GM19324 (cell line): ENCODE results near the gene HERC5.
A peak's percentile ranks its signal among the peaks of the same experiment; 100 is the strongest.
"Not testable (repeated sequence)": the region's sequence is repeated elsewhere in the genome, so short reads cannot be mapped to it uniquely, and the experiment has no call there.

Source experiments
- ATAC-seq: cut with Tn5 transposase; IDR thresholded peaks from one replicate; pipeline ENCODE4 v1.9.1; 2021; ENCODE audit warnings: mild to moderate bottlenecking, moderate library complexity; ENCODE audit not compliant: unreplicated experiment, low FRiP score

HERC5 gene

DNA sequence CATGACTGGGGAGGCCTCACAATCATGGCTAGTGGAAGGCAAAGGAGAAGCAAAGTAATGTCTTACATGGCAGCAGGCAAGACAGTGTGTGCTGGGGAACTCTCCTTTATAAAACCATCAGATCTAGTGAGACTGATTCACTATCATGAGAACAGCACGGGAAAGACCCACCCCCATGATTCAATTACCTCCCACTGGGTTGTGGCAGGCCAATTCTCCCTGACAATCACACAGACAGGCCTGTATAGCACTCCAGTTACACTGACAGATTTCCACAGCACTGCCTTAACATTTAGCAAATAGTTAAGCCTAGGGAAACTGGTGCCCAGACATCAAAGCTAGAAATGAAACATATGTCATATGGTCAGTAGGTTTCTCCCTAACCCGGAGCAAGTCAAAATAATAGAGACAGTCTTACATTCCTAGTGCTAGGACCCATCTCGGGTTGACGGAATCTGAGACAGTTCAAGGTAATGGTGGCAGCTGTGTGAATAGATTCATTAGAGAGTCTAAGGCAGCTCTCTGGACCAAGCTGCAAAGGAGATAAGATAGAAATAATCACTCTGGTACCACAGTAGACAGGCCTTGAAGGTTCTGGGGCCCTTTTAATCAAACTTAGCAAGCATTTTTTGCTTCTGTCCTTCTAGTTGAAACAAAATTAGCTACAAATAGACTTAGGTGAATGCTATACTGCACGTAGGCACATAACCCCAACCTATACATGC lies 9.4 kb upstream of the HERC5 start:
- ATAC-seq = no peak

DNA sequence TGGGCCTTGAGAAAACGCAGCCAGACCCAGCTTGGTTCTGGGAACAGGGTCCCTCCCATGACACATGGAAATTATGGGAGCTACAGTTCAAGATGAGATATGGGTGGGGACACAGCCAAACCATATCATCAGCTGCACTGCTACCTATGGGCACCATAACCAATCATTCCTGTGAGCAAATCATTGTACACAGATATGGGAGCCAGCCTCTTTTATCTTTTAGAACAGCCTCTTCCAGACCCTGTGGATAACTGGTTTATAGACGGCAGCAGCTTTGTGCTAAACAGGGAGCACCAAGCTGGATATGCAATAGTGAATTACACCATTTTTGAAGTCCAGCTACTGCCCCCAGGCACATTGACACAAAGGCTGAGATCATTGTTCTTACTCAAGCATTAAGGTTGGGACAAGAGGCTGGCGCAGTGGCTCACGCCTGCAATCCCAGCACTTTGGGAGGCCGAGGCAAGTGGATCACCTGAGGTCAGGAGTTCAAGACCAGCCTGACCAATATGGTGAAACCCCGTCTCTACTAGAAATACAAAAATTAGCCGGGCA lies 8.6 kb upstream of the HERC5 start:
- not testable (repeated sequence) for ATAC-seq

DNA sequence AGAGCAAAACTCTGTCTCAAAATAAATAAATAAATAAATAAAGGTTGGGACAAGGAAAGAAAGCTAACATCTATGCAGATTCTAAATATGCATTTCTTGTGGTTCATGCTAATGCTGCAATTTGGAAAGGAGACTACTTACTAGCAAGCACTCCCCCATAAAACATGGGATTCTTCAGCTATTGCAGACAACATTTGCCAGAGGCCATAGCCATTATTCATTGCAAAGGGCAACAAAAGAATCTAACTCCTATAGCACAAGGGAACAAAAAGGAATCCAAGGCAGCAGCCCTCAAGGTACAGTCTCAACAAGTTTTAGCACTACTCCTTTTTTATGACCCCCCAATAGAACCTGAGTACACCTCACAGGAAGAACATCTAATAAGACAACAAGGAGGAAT lies 8.0 kb upstream of the HERC5 start:
- no peak for ATAC-seq

DNA sequence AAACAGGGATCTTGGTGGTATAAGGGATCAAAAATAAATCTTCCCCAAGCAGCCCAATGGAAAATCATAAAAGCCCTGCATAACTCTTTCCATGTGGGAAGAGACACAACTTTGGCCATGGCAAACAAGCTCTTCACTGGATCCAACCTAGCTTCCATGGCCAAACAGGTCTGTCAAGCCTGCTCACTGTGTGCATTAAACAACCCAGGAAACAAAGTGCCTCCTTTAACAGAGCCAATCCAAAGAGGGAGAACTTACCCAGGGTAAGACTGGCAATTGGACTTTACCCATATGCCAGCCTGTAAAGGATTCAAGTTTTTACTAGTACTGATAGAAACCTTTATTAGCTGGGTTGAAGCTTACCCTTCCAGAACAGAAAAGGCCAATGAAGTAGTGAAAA lies 7.6 kb upstream of the HERC5 start:
- no peak for ATAC-seq

DNA sequence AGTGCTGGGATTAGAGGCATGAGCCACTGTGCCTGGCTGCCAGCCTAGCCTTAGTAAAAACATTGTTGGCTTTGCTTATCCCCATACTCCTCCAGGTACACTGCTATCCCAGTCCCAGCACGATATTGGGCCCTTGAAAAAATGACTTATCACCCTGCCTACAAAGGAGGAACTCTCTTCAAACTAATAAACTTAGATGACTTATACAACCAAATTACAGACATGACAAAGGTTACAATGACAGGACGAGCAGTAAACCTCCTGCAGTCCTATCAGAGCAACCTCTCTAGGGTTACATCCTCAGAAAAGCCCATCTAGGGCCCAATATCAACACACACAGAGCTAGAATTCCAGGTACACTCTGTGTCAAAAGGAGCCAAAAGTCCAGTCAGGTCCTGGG lies 5.7 kb upstream of the HERC5 start:
- ATAC-seq = no peak

DNA sequence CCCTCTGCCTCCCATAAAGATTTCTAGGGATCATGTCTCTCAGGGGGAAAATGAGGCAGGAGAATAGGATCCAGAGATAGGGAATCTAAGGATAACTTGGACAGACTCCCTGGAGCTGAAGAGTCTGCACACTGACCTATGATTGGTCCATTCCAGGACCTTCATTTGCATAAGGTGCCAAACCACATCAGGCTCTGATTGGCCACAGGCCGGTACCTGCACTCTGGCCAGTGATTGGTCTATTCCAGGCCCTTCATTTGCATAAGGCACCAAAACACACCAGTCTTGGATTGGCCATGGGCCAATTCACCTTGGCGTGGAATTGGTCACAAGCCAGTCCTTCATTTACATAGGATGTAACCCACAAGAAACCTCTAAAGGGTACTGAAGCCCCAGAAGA lies 4.0 kb upstream of the HERC5 start:
- no peak for ATAC-seq

DNA sequence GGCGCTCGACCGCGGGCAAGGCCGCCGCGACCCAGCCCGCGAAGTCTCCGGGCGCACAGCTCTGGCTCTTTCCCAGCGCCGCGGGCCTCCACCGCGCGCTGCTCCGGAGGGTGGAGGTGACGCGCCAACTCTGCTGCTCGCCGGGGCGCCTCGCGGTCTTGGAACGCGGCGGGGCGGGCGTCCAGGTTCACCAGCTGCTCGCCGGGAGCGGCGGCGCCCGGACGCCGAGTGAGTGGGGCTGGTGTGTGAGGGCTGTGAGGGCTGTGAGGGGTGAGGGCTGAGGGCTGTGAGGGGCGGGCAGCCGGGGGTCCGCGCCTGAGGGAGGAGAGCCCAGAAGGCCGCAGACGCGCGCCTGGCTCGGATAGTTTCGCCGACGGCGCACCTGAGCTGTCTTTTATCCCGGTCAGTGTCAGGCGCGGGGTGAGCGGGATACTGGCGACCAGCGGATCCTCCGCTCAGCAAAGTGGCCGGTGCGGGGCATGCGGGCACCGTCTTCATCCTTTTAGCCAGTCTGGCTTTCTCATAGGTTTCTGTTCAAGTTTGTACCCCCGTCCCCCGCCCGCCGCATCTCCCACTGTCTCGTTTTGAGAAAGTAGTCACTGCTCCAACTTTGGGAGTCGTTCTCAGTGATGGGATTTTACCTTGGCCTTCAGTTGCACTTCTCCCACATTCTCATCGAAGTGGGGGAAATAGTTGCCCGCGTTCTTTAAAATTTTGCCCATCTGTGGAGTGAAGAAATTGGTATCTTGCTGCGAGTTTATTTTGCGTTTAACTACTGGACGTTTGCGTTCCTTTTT lies 586 bp downstream of the HERC5 start:
- ATAC-seq = peak; percentile 53

DNA sequence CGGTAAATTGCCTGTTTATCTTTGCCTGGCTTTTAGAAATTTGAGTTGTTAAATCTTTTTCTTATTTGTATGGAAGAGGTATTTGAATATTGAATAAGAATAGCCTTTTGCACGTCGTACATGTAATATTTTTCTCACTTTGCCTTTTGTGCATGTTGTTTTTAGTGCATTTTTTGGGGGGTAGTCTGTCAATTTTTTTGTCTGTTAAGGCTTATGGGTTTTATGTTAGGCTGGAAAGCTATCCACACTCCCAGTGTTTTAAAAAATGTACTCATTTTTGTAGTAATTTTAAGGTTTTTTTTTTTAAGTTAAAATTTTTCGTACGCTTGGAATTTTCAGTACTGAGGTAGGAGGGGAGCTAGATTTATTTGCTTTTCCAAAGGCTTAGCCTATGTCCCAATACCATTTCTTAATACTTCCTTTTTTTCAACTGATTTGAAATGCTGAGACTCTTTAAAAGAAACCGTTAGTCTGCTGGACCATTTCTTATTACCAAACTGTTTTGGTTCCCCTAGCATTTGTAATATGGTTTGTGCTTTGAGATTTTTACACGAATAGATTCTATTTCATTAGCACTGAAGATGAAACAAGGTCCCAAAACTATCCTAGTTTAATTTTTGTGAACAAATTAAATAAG lies 1.3 kb downstream of the HERC5 start:
- no peak for ATAC-seq

DNA sequence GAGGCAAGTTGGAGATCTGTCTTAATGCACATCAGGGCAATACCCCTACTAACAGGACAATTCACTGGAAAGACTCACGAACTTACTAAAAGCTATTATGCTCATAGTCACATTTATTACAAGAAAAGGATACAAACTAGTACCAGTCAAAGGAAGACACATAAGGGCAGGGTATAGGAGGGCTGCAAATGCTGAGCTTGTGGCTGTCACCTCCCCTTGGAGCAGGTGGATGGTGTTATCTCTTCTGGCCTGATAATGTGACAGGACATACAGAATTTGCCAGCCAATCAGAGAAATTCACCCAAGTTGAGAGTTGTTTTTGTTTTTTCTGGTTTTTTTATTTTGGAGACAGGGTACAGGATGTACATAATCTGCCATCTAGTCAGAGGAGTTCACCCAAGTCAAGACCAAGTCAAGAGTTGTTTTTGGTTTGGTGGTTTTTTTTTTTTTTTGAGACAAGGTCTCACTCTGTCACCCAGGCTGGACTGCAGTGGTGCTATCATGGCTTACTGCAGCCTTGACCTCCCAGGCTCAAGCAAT lies 8.8 kb downstream of the HERC5 start:
- no peak for ATAC-seq

DNA sequence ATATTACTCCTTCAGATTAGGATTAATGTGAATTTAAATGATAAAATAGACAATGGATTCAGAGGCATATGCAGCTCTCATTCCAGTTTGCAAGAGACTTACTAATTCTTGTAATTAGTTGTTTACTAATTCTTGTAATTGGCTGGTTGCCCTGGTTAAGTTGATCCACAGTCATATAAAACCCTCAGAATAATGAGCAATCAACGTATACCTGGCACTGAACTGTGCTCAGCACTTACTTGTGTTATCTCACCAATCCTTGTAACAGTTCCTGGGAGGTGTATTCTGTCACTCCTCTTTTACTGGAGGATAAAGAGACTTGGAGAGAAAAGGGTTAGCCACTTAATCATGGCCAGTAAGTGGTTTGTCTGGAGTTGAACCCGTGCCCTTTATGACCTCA lies 10.5 kb downstream of the HERC5 start:
- ATAC-seq = no peak

DNA sequence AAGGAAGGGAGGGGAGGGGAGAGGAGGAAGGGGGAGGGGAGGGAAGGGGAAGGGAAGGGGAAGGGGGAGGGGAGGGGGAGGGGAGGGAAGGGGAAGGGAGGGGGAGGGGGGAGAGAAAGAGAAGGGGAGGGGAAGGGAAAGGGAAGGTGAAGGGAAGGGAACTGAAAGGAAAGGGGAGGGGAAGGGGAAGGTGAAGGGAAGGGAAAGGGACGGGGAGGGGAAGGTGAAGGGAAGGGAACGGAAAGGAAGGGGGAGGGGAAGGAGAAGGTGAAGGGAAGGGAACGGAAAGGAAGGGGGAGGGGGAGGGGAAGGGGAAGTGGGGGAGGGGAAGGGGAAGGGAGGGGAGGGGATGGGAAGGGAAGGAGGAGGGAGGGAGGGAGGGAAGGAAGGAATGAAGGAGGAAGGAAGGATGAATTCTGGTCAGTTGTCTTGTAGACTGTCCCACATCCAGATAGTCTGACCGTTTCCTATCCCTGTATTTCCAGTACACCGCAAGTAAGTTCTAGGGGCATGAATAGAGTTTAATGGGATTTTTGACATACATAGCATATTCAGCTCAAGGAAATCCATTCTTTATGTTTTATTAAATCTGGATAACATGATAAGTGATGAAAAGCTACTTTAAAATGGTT lies 20.4 kb downstream of the HERC5 start:
- no peak for ATAC-seq

DNA sequence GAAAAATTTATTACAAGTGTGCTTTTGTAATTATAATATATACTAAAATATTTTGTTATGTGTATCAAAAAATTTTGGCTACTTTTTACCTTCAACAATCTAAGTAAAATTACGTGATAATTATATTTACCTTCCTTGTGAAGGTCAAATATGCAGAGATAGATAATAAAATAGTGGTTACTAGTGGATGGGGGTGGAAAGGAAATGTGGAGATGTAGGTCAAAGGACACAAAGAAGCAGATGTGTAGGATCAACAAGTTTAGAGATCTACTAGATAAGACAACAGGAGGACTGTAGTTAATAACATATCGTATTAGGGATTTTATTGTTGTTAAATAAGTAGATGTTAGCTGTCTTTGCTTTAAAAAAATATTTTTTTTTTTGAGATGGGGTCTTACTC lies 21.3 kb downstream of the HERC5 start:
- ATAC-seq = no peak

DNA sequence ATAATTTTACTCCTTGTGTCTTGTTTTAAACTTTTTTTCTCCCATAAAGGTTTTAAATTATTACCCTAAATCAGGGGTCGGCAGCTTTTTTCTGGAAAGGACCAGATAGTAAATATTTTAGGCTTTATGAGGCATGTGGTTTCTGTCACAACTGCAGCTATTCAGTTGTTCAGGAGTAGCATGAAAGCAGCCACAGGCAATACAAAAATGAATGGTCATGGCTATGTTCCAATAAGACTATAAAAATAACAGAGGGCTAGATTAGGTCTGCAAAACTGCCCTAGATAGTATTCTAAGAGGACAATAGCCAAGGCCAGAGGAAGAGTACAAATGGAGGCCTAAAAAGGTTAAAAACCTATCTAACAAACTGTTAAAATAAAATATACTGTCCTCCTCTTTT lies 24.6 kb downstream of the HERC5 start:
- no peak for ATAC-seq

DNA sequence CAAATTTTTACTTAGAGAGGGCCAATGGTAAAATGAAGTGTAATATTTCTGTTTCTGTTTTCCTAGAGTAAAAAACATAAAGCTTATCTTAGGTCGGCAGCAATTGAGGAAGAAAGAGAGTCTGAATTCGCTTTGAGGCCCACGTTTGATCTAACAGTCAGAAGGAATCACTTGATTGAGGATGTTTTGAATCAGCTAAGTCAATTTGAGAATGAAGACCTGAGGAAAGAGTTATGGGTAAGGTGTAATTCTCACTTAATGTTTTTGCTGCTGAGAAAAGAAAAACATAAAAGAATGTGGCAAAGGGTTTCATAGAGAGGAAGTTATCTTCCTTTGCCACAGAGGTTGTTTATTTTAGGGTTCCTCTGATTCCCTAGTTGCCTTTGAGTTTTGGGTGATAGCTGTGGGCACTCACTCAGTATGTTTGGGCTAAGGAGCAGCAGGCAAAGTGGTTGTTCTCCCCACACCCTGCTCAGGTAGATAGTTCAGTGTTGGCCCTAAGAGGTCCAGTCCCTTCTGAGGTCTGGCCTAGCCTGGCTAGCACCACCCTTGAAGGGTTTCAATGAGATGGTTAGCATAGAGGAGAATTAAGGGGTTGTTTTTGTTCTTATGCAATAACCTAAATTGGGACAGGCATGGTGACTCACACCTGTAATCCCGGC lies 32.3 kb downstream of the HERC5 start:
- no peak for ATAC-seq

DNA sequence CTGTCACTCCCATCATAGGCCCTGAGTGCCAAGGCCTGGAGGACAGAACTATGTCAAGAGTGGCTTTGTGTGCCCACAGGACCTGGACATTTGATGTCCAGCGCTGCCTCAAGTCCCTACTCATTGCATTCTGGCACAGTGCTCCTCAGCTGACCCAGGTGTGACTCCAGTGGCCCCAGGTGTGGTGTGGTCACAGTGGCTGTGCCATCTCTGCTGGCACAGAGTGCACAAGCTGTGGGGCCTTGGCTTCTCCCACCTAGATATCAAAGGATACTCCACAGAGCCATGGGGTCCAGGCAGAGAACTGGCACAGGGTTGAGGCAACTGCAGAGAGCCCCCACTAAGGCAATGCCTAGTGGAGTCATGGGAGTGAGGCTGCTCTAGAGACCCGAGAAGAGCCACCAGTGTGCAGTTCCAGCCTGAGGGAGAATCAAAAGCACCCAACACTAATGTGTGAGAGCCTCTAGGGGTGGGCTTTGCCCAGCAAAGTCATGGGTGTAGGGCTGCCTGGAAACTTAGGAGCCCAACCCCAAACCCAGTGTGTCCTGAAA lies 41.0 kb downstream of the HERC5 start:
- ATAC-seq = no peak

DNA sequence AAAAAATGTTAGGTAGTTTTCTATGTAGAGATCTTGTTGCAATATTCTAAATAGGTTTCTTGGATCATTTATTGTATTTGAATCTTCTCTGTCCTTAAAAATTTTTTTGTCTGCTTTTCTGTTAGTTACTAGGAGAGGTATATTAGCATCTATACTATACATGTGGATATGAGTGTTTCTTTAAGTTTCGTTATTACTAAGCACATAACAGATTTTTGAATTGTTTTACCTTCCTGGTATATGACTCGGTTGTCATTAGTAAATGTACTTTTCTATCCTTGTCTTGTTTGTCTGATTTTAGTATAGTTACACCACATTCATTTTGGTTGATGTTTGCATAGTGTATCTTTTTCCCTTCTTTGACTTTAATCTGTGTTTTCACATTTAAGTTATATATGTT lies 46.4 kb downstream of the HERC5 start:
- no peak for ATAC-seq

DNA sequence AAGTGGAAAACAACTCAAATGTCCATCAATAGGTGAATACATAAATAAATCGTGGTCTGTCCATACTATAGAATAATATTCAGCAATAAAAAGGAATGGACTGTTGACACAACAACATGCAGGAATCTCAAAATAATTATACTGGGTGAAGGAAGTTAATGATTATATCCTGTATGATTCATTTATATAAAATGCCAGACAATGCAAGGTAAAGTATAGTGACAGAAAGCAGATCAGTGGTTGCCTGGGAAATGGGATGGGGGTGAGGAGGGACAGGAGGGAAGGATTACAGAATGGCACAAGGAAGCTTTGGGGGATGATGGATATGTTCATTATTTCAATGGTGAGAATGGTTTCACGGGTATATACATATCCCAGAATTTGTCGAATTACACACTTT lies 54.3 kb downstream of the HERC5 start:
- no peak for ATAC-seq

DNA sequence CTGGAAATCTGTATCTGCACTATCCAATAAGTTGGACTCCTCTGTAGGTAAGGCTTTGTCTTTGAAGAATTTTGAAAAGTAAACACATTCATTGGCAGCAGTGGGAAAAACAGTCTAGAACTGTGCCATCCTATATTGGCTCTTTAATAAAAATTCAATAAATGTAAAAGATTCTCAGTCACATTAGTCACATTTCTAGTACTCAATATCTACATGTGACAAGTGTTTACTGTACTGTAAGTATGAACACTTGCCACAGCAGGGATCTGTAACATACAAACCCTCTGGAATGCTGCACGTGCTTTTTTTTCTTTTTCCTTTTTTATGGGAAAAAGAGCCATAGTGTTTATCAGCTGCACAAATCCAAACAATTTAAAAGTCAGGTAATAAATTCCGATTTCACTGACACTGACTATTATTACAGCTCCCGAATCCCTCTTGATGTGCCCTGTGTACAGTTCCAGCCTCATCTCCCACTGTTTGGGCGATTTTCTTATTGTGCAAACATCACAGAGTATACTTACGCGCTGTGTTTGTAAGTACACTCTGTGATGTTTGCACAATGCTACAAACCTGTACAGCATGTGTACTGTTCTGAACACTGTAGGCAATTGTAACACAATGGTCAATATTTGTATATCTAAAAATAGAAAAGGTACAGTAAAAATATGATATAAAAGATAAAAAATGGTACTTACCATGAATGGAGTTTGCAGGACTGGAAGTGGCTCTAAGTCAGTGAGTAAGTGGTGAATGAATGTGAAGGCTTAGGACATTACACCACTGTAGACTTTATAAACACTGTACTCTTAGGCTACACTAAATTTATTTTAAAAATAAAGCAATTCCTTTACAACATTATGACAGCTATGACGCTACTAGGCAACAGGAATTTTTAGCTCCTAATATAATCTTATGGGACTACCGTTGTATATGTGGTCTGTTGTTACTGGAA lies 57.9 kb downstream of the HERC5 start:
- ATAC-seq = no peak

DNA sequence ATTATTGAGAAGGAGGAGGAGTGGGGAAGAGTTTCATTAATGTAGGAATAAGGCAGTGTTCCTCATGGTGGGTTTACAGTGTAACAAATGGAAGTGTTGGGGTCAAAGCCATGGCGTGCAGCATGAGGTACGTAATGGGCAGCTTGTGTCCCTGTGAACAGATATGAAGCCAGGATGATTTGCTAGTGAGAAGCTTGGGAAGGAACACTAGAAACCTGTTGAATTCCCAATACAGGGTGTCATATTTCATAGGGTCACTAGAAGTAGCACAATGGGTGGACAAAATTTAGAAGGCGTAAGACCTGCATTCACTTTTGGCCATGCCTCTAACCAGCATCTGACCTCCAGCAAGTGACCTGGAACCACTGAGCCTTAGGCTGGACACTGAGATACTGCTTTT lies 59.8 kb downstream of the HERC5 start:
- ATAC-seq = no peak
